SK-MEL-5 (cell line): ENCODE measurements around the gene CDCA3. TPM values are rescaled to one million over a fixed set of nuclear protein-coding genes. Genes with fewer than 3 reads are reported as not detected.

Source experiments
- DNase-seq: peaks from one replicate; pipeline ENCODE4 v3.0.0-alpha.2; 2016; ENCODE audit warnings: low read depth, low spot score
- in situ Hi-C: cut with HindIII; loops from 2 replicates; pipeline ENCODE4 v1.10.0; 2016; ENCODE audit warnings: low sequenced_read_pairs, high pct_unique_total_duplicates, low pct_unique_long_range_greater_than_20kb
- total RNA-seq: library from RNA; depleted of rRNA; stranded (reverse); fragments of >200 nt; shearing (Covaris generic); gene quantifications from 2 replicates; pipeline ENCODE4 v1.2.3, GENCODE V29; 2014; rRNA removed

CDCA3 gene
- total RNA-seq, 1 experiment from 2014 or later: 52.3 TPM

DNA sequence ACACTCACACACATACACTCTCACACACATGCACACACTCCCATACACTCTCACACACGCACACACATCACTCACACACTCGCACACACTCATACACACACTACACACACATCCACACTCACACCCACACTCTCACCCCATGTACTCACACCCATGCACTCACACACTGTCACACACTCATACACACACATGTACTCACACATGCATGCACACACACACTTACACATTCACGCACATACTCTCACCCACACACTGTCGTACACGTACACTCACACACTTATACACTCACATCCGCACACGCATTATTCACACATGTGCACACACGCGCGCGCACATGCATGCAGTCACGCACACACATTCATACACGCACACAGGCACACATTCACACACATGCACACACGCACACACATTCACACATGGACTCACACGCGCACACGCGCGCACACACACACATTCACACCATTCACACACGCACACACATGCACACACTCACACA lies 33.4 kb downstream of the CDCA3 start:
- in situ Hi-C loops: no loop called here
- DNase-seq: no peak

DNA sequence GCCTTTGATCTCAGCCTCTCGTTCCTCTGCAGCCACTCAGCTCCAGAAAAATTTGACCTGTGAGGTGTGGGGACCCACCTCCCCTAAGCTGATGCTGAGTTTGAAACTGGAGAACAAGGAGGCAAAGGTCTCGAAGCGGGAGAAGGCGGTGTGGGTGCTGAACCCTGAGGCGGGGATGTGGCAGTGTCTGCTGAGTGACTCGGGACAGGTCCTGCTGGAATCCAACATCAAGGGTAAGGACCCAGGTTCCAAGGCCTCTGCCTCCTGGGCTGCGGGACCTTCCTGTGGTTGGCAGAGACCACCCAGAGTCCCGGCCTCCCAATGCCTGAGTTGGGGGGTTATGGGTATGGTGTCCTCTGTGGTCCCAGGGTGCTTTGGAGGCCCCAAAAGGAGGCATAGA lies 34.0 kb downstream of the CDCA3 start:
- in situ Hi-C loops: no loop called here
- no peak for DNase-seq

DNA sequence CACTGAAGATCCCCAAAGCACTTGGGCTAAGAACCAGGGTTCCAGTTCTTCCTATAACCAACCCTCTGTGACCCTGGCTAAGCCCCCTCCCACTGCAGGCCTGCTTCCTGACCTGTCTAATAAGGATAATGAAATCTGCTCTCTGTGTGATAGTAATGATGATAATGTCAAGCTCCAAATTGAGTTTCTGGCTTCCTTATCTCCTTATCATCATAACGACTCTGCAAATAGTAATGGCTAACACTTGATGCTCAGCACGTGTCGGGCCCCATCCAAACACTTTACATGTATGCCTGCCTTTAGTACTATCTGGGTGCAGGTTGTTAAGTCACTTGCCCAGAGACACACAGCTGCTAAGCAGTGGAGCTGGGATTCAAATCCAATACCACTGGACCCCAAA lies 34.5 kb downstream of the CDCA3 start:
- in situ Hi-C loops: no loop called here
- no peak for DNase-seq

DNA sequence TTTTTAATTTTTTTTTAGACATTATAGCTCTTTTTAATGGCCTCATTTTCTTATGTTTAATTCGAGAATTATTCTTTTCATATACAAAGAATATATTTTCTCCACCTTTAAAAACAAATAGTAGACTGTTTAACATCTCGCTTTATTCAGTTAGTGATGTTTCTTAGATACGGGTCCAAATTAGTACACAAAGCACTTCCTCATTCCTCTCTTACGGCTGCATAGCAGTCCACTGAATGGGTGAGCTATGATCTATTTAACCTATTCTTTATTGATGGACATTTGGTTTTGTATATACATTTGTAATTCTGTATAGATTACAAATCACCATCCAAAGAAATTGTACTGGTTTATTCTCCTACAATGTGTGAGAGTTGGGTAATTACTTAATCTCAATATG lies 37.7 kb downstream of the CDCA3 start:
- no peak for DNase-seq
- in situ Hi-C loops: no loop called here

GRCh38 chr12:6810758-6811157 lies 40.3 kb downstream of the CDCA3 start:
- no peak for DNase-seq
- in situ Hi-C loops: no loop called here

DNA sequence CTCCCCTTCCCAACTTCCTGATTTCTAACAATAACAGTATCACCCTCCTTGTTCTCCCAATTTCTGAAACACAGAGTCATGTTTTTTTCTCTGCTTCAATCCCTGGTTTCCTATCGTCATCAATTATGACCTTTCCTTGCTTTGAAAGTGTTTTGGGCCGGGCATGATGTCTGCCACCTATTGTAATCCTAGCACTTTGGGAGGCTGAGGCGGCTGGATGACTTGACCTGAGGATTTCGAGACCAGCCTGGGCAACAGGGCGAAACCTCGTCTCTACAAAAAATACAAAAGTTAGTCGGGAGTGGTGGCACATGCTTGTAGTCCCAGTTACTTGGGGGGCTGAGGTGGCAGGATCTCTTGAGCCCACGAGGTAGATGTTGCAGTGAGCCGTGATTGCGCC lies 42.0 kb downstream of the CDCA3 start:
- DNase-seq: no peak
- in situ Hi-C loops: no loop called here

GRCh38 chr12:6807170-6807569 lies 43.9 kb downstream of the CDCA3 start:
- in situ Hi-C loops: no loop called here
- DNase-seq: no peak

DNA sequence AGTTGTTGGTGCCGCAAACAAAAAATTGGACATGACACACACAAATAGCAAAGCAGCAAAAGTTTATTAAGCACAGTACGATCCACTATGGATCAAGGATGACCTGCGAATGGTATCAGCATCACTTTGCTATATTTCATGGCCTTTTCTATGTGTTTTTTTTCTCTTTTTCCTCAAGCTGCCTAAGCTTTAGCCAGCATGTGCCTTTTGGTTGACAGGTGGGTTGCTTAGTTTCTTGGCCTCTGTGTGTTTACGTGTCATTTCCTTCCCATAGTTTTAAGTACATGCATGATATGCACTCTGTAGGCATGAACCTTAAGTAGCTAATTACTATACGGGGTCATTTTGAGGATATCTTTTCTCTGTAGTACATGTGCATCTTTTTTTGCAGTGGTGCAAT lies 51.9 kb downstream of the CDCA3 start:
- in situ Hi-C loops: no loop called here
- no peak for DNase-seq

Other genes starting within 250 kb of the CDCA3 start
- gene CHD4, start 243.9 kb downstream of the CDCA3 start, total RNA-seq: 154 TPM in 2 replicates
- 0.11 TPM in 1 of 2 replicates, not detected in the other for gene LPAR5, start 215.3 kb downstream of the CDCA3 start, total RNA-seq
- gene ACRBP, start 203.9 kb downstream of the CDCA3 start, total RNA-seq: 0.21 and 0.37 TPM in 2 replicates
- 23.6 and 24.4 TPM in 2 replicates for gene ING4, start 188.2 kb downstream of the CDCA3 start, total RNA-seq
- gene ZNF384, start 161.9 kb downstream of the CDCA3 start, total RNA-seq: 20.9 and 24.4 TPM in 2 replicates
- gene PIANP, start 150.5 kb downstream of the CDCA3 start, total RNA-seq: not detected in 2 replicates
- 122 and 133 TPM in 2 replicates for gene COPS7A, start 127.2 kb downstream of the CDCA3 start, total RNA-seq
- 134 TPM in 2 replicates for gene MLF2, start 98.1 kb downstream of the CDCA3 start, total RNA-seq
- 88.9 and 92.6 TPM in 2 replicates for gene PTMS, start 84.9 kb downstream of the CDCA3 start, total RNA-seq
- gene LAG3, start 78.8 kb downstream of the CDCA3 start, total RNA-seq: 0.13 TPM in 1 of 2 replicates, not detected in the other
- gene CD4, start 61.8 kb downstream of the CDCA3 start, total RNA-seq: 0.05 TPM in 1 of 2 replicates, not detected in the other
- 0.08 and 1.5 TPM in 2 replicates for gene GPR162, start 29.5 kb downstream of the CDCA3 start, total RNA-seq
- 10.3 and 10.8 TPM in 2 replicates for gene P3H3, start 22.9 kb downstream of the CDCA3 start, total RNA-seq
- gene GNB3, start 10.4 kb downstream of the CDCA3 start, total RNA-seq: 0.08 TPM in 1 of 2 replicates, not detected in the other
- gene USP5, start 864 bp upstream of the CDCA3 start, total RNA-seq: 87.9 and 92.6 TPM in 2 replicates
- gene TPI1, start 16.2 kb upstream of the CDCA3 start, total RNA-seq: 1,835 and 2,004 TPM in 2 replicates
- gene SPSB2, start 22.0 kb upstream of the CDCA3 start, total RNA-seq: 6.4 and 8.3 TPM in 2 replicates
- gene LRRC23, start 53.5 kb upstream of the CDCA3 start, total RNA-seq: 10.0 and 10.7 TPM in 2 replicates
- gene ENO2, start 63.3 kb upstream of the CDCA3 start, total RNA-seq: 14.5 and 16.5 TPM in 2 replicates
- gene ATN1, start 76.7 kb upstream of the CDCA3 start, total RNA-seq: 3.1 and 5.0 TPM in 2 replicates
- not detected in 2 replicates for gene RNU7-1, start 92.5 kb upstream of the CDCA3 start, total RNA-seq
- 118 and 135 TPM in 2 replicates for gene C12orf57, start 92.7 kb upstream of the CDCA3 start, total RNA-seq
- not detected in 2 replicates for gene PTPN6, start 100.1 kb upstream of the CDCA3 start, total RNA-seq
- 410 and 413 TPM in 2 replicates for gene PHB2, start 119.4 kb upstream of the CDCA3 start, total RNA-seq
- gene EMG1, start 119.6 kb upstream of the CDCA3 start, total RNA-seq: 62.9 and 70.8 TPM in 2 replicates
- 12.9 and 15.6 TPM in 2 replicates for gene LPCAT3, start 167.2 kb upstream of the CDCA3 start, total RNA-seq
- 3.3 and 3.6 TPM in 2 replicates for gene C1S, start 209.4 kb upstream of the CDCA3 start, total RNA-seq
- gene C1R, start 241.2 kb upstream of the CDCA3 start, total RNA-seq: 2.0 and 2.5 TPM in 2 replicates